HG02943 (cell line): ENCODE measurements around the gene GIMD1.

ENCODE experiments used
- ATAC-seq: cut with Tn5 transposase; IDR thresholded peaks from one replicate; pipeline ENCODE4 v1.9.1; 2021; ENCODE audit warnings: mild to moderate bottlenecking, low read depth, moderate library complexity; ENCODE audit not compliant: unreplicated experiment

GIMD1 gene

GRCh38 chr4:106315968-106316772 is 52.4 kb downstream of the GIMD1 start, which contains the start of the genes AIMP1 and TBCK:
Gene AIMP1, plus strand, starts transcription at chr4:106316550. Its CDS starts 8,460 bp downstream, at chr4:106325010.
Gene TBCK, minus strand, starts transcription at chr4:106316209. Its CDS starts 7,249 bp downstream, at chr4:106308960.
- peak; percentile 89 for ATAC-seq

- peak; percentile 22 for ATAC-seq
These were observed 53.1 kb downstream of the GIMD1 start for GRCh38 chr4:106315476-106315967.

DNA sequence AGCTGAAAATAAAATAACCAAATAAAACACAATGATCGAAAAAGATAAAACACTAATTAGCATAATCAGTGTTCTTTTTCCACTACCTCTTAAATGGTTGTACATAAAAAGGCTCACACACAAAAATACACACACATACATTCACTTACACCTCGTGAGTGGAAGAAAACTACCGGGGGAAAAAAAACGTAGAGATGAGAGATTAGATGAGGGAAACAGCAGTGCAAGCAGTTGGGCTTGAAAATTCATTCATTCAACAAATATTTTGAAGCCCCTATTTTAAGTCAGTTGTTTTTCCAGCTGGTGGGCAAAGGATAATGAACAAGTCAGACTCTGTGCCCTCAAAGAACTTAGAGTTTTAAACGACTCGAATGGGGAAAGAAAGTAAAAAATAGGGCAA is 53.6 kb downstream of the GIMD1 start:
- ATAC-seq = no peak

DNA sequence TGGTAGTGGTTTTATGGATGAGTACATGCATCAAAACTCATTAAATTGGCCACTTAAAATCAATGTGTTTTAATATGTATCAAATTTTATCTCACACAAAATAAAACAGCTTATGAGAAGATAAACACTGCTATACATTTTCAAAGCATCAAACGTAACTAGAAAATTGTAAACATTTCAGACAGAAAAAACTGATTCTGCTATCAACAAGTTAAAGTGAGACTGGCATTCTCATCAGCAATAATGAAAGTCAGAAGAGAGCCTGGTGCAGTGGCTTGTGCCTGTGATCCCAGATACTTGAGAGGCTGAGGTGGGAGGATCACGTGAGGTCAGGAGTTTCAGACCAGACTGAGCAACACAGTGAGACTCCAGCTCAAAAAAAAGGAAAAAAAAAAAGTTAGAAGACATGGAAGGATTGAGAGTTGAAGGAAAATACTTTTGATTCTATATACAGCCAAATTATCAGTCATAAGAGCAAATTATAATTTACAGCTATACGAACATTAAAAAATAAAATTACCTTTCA is 55.5 kb downstream of the GIMD1 start:
- no peak for ATAC-seq

DNA sequence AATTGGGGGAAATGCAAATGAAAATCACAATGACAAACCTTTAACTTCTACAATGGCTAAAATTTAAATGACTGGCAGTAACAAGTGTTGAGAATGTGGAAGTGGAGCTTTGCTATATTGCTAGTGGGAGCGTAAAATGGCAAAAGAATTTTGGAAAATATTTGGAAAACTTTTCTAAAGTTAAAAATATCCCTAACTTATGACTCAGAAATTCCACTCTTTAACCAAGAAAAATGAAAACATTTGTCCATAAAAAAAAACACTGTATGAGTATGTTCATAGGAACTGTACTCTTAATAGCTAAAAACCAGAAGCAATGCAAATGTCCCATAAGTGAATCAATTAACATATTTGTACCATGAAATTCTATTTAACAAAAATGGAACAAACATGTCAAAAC is 56.2 kb downstream of the GIMD1 start:
- ATAC-seq = no peak
